Tibial nerve (tissue), 4 donors: ENCODE data around the gene PARD3B. TPM values are rescaled to one million over a fixed set of nuclear protein-coding genes. Genes with fewer than 3 reads are reported as not detected.

ENCODE experiments used
- DNase-seq, 2 donors: peaks; one replicate each; pipeline ENCODE4 v3.0.0-alpha.2; 2019; ENCODE audit warnings: low spot score in 2 of 2
- H3K27ac ChIP-seq, 4 donors: fragments of 200-600 bp; sonication (generic) in 3 of 4; one replicate each; pipeline ENCODE4 v1.5.1; 2017 to 2019; ENCODE audit warnings: mild to moderate bottlenecking in 1 of 4
- H3K27me3 ChIP-seq, 2 donors: fragments of 200-600 bp; sonication (generic) in 1 of 2; one replicate each; pipeline versions ENCODE4 v1.5.1 to v1.6.0; 2017 to 2019
- H3K36me3 ChIP-seq, 3 donors: fragments of 200-600 bp; sonication (generic); one replicate each; pipeline ENCODE4 v1.5.1; 2018 to 2019
- H3K4me1 ChIP-seq, 4 donors: fragments of 200-600 bp; sonication (generic) in 3 of 4; one replicate each; pipeline ENCODE4 v1.5.1; 2017 to 2019
- H3K4me3 ChIP-seq, 4 donors: fragments of 200-600 bp; sonication (generic) in 3 of 4; one replicate each; pipeline ENCODE4 v1.5.1; 2017 to 2019; ENCODE audit warnings: mild to moderate bottlenecking in 1 of 4, moderate library complexity in 1 of 4
- H3K9me3 ChIP-seq, 4 donors: fragments of 200-600 bp; sonication (generic) in 3 of 4; one replicate each; pipeline ENCODE4 v1.5.1; 2017 to 2019
- EP300 ChIP-seq, 2 donors: sonication (generic); formaldehyde crosslinking; IDR thresholded peaks; one replicate each; pipeline ENCODE4 v1.6.1; 2017; ENCODE audit warnings: antibody characterized with exemption in 2 of 2, mild to moderate bottlenecking in 1 of 2
- POLR2A ChIP-seq, 2 donors: fragments of 450-650 bp; IDR thresholded peaks; one replicate each; pipeline ENCODE4 v1.6.1; 2017; ENCODE audit warnings: antibody characterized with exemption in 2 of 2, mild to moderate bottlenecking in 2 of 2, moderate library complexity in 2 of 2
- WGBS, 2 donors: methylation state at CpG; one replicate each; pipeline ENCODE4 v1.1.5; 2018; 5-methylcytosine and 5-hydroxymethylcytosine counted together
- total RNA-seq, 4 donors: library from RNA; depleted of rRNA; stranded (reverse); fragments of >200 nt; gene quantifications; one replicate each; pipeline ENCODE4 v1.1.0, GENCODE V29; 2016
- TF ChIP-seq, protein P1 (sequence below), 5 experiments: fragments of 200-600 bp in 3 of 5; fragments of 450-650 bp in 2 of 5; sonication (generic) in 3 of 5; IDR thresholded peaks; one replicate each; pipeline ENCODE4 v1.5.1; 2016 to 2019; ENCODE audit warnings: antibody characterized with exemption in 5 of 5, mild to moderate bottlenecking in 3 of 5, moderate library complexity in 2 of 5

Gene PARD3B
- total RNA-seq, result 100 to 1,000 TPM in 1 of 4 donors, 10 to 100 TPM in 3; 47.4 to 101 (median 64.8) TPM

GRCh38 chr2:204544961-204545860 lies at the start of gene PARD3B:
TSS of gene PARD3B (plus strand) at chr2:204545475. CDS start at chr2:204546000, 525 bp downstream.
- WGBS, 2 donors, result 0 to 1% methylated on average over 46 to 55 of the region's 82 CpGs
- peak in 1 of 2 donors; percentile 20 for DNase-seq
- Histone ChIP-seq H3K36me3 (no peaks in the 10 kb centered on the region), H3K27me3 (no peaks in the 10 kb centered on the region), H3K4me1 (peaks cover 0 to 48% (median 10%) of the 10 kb centered on the region in 4 donors), H3K4me3 (peak within 1 kb of the TSS; percentile 70 to 99 (median 94)), H3K9me3 (no peaks in the 10 kb centered on the region), H3K27ac (peak within 1 kb of the TSS; percentile 59 to 95 (median 90))
- TF ChIP-seq POLR2A (IDR thresholded peaks at IDR 0.05), result peak in 1 of 2 donors; percentile 19
- no peak for TF ChIP-seq EP300 (IDR thresholded peaks at IDR 0.05)
- TF ChIP-seq, protein P1, sequence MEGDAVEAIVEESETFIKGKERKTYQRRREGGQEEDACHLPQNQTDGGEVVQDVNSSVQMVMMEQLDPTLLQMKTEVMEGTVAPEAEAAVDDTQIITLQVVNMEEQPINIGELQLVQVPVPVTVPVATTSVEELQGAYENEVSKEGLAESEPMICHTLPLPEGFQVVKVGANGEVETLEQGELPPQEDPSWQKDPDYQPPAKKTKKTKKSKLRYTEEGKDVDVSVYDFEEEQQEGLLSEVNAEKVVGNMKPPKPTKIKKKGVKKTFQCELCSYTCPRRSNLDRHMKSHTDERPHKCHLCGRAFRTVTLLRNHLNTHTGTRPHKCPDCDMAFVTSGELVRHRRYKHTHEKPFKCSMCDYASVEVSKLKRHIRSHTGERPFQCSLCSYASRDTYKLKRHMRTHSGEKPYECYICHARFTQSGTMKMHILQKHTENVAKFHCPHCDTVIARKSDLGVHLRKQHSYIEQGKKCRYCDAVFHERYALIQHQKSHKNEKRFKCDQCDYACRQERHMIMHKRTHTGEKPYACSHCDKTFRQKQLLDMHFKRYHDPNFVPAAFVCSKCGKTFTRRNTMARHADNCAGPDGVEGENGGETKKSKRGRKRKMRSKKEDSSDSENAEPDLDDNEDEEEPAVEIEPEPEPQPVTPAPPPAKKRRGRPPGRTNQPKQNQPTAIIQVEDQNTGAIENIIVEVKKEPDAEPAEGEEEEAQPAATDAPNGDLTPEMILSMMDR (IDR thresholded peaks at IDR 0.05), result peak in 1 of 5 experiments; percentile 14

GRCh38 chr2:204496779-204497178 lies 48.5 kb upstream of the PARD3B start:
- Histone ChIP-seq H3K27ac (no peak overlapping the region), H3K9me3 (no peaks in the 10 kb centered on the region), H3K36me3 (no peaks in the 10 kb centered on the region), H3K4me3 (no peak overlapping the region), H3K27me3 (no peaks in the 10 kb centered on the region), H3K4me1 (no peaks in the 10 kb centered on the region)
- no peak for TF ChIP-seq POLR2A (IDR thresholded peaks at IDR 0.05)
- no peak for TF ChIP-seq EP300 (IDR thresholded peaks at IDR 0.05)
- TF ChIP-seq, protein P1 (IDR thresholded peaks at IDR 0.05), result no peak
- 90 to 97% methylated on average over 4 of the region's 4 CpGs for WGBS, 2 donors
- DNase-seq, result no peak

DNA sequence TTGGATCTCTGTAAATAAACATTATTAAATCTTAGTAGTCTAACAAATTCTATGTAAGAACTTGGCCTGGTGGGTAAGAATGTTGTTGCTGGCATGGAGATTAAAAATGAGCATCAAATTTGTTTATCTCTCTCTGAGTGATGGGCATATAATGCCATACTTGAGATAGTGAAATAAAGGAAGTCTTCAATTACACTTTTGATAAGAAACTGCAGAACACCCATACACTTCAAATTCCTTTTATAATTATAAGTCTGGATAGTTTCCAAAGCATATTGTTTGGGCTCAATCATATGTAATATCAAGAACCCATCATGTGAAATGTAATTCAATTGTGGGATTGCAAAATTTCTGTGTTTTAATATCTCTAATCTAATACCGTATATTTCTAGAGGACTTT lies 47.4 kb upstream of the PARD3B start:
- WGBS, 2 donors, result 90 to 97% methylated on average over 1 of the region's 1 CpG
- H3K27ac ChIP-seq, result no peak overlapping the region
- no peak for TF ChIP-seq POLR2A (IDR thresholded peaks at IDR 0.05)
- TF ChIP-seq, protein P1 (IDR thresholded peaks at IDR 0.05), result no peak
- no peak for TF ChIP-seq EP300 (IDR thresholded peaks at IDR 0.05)

GRCh38 chr2:204498291-204498690 lies 47.0 kb upstream of the PARD3B start:
- Histone ChIP-seq H3K27ac (no peak overlapping the region), H3K36me3 (no peaks in the 10 kb centered on the region), H3K27me3 (no peaks in the 10 kb centered on the region), H3K4me1 (no peaks in the 10 kb centered on the region), H3K4me3 (no peak overlapping the region), H3K9me3 (no peaks in the 10 kb centered on the region)
- DNase-seq, result no peak
- TF ChIP-seq EP300 (IDR thresholded peaks at IDR 0.05) (no peak), POLR2A (IDR thresholded peaks at IDR 0.05) (no peak)
- TF ChIP-seq, protein P1 (IDR thresholded peaks at IDR 0.05), result no peak
- WGBS, 2 donors, result 91 to 97% methylated on average over 3 of the region's 3 CpGs

More for the DNA sequence above, 47.4 kb upstream of the PARD3B start:
- H3K4me1 ChIP-seq, result no peaks in the 10 kb centered on the region
- no peak overlapping the region for H3K4me3 ChIP-seq
- no peaks in the 10 kb centered on the region for H3K36me3 ChIP-seq
- no peaks in the 10 kb centered on the region for H3K9me3 ChIP-seq
- DNase-seq, result no peak
- H3K27me3 ChIP-seq, result no peaks in the 10 kb centered on the region

GRCh38 chr2:204503869-204504268 lies 41.4 kb upstream of the PARD3B start:
- Histone ChIP-seq H3K4me3 (no peak overlapping the region), H3K36me3 (no peaks in the 10 kb centered on the region), H3K27me3 (no peaks in the 10 kb centered on the region), H3K27ac (no peak overlapping the region), H3K9me3 (no peaks in the 10 kb centered on the region), H3K4me1 (no peaks in the 10 kb centered on the region)
- WGBS, 2 donors, result 73 to 90% methylated on average over 2 of the region's 2 CpGs
- TF ChIP-seq EP300 (IDR thresholded peaks at IDR 0.05), result no peak
- TF ChIP-seq, protein P1 (IDR thresholded peaks at IDR 0.05), result no peak
- no peak for DNase-seq
